NOMO-1 treated with dmso at 0.1 percent for 144 hours (cell line): ENCODE results near the gene IQSEC3.

Experiments used
- DNase-seq: peaks from one replicate; lab custom pipeline; 2025; ENCODE audit not compliant: unreplicated experiment; lab: John Stamatoyannopoulos, UW

The IQSEC3 gene

GRCh38 chr12:162467-163307, 96.1 kb downstream of the IQSEC3 start:
- no peak for DNase-seq

DNA sequence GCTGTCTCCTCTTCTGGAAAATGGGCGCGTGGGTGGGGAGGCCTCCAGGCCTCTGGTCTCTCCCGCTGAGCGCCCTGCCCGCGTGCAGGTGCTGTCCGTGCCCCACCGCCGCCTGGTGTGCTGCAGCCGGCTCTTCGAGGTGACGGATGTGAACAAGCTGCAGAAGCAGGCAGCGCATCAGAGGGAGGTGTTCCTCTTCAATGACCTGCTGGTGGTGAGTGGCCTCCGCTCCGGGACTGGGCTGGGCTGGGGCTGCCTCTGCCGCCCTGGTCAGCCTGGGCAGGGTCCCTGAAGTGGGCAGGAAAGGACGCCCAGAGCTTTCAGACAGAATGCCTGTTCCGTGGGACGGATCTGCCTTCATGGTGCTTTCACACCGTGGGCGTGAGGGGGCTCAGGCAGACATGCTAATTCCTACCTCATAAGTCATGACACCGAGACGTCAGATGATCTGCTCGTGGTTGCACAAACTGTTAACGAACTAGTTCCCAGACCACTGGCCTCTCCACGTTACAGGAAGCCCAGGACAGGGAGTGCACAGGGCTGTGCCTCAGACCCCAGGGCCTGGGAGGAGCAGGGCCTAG, 96.9 kb downstream of the IQSEC3 start:
- DNase-seq = no peak

- DNase-seq = no peak
These were observed 97.6 kb downstream of the IQSEC3 start for GRCh38 chr12:164207-164606.

- no peak for DNase-seq
These were observed 99.3 kb downstream of the IQSEC3 start for GRCh38 chr12:165862-166368.

- no peak for DNase-seq
These were observed 100.0 kb downstream of the IQSEC3 start for GRCh38 chr12:166425-167075.

- no peak for DNase-seq
These were observed 101.5 kb downstream of the IQSEC3 start for GRCh38 chr12:167959-168600.

GRCh38 chr12:168763-169525, 102.4 kb downstream of the IQSEC3 start:
- DNase-seq = peak; percentile 44

DNA sequence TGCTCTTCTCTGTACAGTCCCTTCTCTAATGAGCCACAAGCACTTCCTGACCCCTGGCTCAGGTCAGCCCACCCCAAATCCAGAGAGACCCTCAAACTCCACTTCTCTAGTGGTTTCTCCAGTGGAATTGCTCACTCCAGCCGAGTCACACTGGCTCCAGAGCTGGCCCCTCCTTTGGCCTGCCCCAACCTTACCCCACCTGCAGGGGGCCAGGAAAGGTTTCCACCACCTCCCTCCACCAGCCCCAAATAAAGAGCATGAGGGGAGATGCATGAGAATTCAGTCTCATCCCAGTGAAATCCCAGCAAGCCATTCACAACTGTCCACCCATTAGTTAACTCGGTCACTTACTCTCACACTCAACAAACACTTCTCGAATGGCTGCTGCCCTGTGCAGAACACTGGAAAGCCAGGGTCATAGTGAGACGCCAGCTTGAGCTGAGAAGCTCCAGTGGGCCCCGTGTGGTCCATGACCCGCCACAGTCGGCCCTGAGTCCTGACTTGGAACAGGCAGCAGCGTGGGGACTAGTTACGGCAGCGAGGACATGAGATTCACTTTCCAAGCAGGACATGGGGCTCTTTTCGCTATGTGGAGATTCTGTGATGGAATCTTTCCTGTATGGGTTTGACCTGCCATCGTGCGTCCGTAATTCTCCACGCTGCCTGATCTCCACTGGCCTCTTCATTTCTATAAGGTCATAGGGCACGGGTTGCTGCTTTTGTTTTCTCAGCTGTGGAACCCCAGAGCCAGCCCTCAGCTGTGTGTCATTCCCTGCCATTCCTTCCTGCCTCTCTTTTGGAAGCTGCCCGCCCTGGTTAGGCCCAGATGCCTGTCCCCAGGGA, 103.2 kb downstream of the IQSEC3 start:
- no peak for DNase-seq

DNA sequence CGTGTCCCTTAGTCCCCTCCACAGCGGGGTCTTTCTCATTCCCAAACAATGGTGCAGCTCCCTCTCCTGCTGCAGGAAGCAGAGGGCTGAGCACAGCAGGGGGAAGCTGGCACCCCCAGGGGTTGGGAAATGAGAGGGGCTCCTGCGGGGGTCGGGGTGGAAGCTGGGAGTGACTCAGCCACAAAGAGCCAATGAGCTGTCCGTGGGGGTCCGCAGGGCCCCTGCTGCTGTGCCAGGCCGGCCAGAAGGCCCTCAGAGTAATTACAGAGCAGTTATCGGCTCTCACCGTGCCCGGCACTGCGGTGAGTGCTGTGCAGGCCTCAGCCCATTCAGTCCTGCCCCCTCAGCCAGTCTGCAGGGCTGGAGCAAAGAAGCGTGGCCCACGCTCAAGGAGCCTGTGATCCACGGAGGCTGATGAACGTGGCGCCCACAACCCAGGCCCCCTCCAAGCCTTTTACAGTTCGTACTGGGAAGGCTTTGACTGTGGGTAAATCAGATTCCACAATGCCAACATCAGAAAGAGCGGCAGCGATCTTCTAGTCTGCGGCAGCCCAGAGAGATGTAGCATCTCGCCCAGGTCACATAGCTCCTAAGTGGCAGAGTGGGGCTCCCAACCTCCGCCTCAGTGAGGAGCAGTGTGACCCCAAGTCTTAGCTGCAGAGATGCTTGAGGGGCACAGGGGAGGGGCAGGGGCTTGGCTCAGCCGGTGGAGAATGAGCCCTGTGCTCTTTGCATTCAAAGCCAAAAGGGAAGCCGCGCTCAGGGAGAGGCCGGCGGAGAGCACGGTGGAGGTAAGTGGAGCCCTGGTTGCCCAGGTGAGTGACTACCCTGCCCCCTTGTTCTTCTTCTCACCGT, 104.0 kb downstream of the IQSEC3 start:
- no peak for DNase-seq

DNA sequence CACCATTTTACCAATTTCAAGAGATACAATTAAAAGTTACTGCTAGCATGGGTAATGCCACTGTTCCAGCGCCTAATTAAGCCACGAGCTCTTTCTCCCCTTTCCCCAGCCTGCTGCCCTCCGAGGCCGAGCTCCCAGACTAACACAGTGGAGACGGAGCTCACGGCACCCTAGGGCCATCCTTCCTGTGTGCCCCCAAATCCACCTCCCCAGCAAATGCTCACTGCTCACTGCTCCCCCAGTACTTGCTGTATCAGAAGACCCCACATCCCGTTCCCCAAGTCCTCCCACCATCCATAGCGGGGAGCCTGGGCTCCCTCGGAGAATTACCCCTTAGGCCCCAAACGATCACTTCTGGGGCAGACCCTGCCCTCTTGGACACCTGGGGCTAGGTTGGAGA, 104.7 kb downstream of the IQSEC3 start:
- no peak for DNase-seq

DNA sequence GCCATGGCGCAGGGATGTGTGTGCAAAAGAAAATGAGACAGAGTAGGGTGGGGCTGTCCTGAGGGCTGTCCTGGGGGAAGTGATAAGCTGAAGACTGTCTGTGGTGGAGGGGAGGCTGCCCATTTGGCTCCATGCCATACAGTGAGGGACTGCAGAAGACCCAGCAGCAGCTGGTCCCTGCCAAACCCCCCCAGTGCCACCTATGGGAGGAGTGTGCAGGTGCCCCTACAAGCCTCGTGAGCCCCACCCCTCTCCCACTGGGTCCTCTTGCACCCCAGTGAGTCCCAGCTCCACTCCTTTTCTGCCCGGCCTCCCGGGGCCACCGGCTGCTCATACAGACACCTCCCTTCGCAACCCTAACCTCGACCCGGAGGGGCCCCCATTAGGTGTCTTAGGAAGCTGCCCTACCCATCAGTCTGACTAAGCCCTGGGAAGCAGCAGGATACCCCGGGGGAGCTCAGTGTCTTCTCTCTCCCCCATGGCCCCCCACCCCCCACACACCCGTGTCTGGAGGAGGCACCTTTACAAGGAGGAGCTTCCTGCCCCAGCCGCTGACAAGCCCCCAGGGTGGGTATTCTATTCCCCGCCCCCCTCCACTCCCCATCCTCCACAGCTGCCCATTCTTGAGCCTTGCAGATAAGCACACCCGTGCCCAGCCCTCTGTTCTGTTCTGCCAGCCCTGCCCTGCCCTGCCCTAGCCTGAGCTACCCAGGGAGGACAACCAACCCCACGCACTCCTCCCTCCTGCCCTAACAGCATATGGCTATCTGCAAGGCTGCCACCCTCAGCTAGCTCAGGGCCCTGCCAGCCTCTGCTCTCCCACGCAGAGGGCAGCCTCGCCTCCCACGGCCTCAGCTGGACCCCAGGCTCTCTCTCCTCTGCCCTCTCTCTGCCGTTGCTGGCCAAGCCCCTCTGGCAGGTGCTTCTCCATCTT, 105.4 kb downstream of the IQSEC3 start:
- no peak for DNase-seq

GRCh38 chr12:172732-173161, 106.2 kb downstream of the IQSEC3 start:
- DNase-seq = peak; percentile 35

DNA sequence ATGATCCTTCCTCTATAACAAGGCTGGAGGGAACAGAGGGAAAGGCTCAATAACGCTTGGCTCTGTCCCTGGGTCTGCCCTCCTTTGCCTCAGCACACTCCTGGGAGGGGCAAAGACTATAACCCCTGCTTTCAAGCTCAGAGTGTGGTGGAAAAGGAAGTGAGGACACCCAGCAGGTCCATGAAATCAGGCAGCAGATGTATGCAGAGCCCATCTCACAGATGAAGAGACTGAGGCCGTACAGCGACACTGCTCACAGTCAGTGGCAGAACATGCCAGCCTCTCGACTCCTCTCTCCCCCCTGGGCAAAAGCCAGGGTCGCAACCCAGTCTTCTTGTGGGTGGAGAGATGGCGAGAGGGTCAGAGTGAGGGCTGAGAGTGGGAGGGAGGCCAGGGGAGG, 107.6 kb downstream of the IQSEC3 start:
- no peak for DNase-seq

DNA sequence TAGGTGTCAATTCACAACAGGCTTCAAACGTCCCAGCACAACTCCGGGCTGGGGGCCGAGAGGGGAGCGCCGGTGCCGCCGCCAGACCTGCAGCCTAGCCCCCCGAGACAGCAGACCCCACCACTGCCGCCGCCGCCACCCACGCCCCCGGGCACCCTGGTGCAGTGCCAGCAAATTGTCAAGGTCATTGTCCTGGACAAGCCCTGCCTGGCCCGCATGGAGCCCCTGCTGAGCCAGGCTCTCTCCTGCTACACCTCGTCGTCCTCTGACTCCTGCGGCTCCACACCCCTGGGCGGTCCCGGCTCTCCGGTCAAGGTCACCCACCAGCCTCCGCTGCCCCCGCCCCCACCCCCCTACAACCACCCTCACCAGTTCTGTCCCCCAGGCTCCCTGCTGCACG, 108.0 kb downstream of the IQSEC3 start:
- DNase-seq = no peak

DNA sequence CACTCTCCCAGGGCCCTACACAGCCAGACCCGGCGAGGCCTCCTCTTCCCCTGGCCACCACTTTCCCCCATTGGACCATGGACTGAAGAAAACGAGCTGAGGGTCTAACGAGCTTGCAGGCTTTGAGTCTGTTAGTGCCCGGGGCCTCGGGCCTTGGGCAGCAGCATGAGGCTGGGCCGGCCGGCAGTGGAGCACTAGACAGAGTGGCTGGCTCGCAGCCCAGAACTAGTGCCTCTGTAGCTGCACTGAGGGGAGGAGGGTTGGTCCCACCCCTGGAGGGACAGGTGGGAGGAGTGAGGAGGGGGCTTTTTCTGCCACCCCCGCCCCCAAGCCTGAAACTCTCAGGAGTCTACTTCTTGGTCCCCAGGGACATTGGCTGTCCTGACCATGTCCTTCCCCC, 108.7 kb downstream of the IQSEC3 start:
- no peak for DNase-seq

- DNase-seq = no peak
These were observed 109.2 kb downstream of the IQSEC3 start for GRCh38 chr12:175759-176158.

- no peak for DNase-seq
These were observed 110.0 kb downstream of the IQSEC3 start for GRCh38 chr12:176321-177181.
